ENCODE results near the gene DCHS2.

DCHS2 gene

DNA sequence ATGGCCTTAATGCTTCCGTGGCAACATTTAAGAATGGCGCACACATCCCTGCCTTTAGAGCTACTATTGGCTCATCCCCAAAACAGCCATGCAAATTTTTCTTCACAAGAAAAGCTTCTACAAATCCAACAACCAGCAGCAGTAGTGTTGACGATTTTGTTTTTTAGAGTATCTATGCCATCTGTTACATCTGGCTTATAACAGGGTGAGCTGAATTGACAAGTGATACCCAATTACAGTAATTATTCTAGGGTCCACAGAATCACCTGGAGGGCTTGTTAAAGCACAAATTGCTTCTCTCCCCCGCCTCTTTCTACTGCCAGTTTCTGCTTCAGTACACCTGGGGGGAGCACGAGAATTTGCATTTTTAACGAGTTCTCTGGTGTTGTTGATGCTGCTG is 34.1 kb downstream of the DCHS2 start:
- no peak overlapping the region for H3K4me3 ChIP-seq (ENCODE audit: low read depth, low read length)
- TF ChIP-seq, protein P1, sequence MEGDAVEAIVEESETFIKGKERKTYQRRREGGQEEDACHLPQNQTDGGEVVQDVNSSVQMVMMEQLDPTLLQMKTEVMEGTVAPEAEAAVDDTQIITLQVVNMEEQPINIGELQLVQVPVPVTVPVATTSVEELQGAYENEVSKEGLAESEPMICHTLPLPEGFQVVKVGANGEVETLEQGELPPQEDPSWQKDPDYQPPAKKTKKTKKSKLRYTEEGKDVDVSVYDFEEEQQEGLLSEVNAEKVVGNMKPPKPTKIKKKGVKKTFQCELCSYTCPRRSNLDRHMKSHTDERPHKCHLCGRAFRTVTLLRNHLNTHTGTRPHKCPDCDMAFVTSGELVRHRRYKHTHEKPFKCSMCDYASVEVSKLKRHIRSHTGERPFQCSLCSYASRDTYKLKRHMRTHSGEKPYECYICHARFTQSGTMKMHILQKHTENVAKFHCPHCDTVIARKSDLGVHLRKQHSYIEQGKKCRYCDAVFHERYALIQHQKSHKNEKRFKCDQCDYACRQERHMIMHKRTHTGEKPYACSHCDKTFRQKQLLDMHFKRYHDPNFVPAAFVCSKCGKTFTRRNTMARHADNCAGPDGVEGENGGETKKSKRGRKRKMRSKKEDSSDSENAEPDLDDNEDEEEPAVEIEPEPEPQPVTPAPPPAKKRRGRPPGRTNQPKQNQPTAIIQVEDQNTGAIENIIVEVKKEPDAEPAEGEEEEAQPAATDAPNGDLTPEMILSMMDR (IDR thresholded peaks at IDR 0.05; ENCODE audit: low read depth, low read length, missing control alignments): no peak
- DNase-seq (ENCODE audit: low read depth): no peak
- in situ Hi-C loops (cut with HindIII; ENCODE audit: low sequenced_read_pairs): no loop called here

DNA sequence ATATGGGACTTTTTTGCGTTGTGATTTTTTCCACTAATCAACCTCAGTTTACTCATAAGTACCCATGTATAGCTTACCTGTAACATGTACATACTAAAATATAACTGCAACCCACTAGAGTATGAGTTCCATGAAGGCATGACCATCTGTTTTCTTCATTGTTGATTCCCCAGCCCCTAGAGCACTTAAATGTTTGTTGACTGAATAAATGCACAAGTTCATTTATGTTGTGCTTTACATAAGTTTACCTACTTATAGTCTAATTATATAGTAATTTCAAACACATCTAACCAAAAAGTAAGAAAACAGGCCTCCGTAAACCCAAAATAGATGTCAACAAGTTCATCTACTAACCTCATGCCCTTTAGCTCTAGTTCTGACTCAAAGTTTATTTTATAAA is 34.7 kb downstream of the DCHS2 start:
- no peak for DNase-seq (ENCODE audit: low read depth)
- TF ChIP-seq, protein P1 (IDR thresholded peaks at IDR 0.05; ENCODE audit: low read depth, low read length, missing control alignments): no peak
- in situ Hi-C loops (cut with HindIII; ENCODE audit: low sequenced_read_pairs): no loop called here
- no peak overlapping the region for H3K4me3 ChIP-seq (ENCODE audit: low read depth, low read length)

DNA sequence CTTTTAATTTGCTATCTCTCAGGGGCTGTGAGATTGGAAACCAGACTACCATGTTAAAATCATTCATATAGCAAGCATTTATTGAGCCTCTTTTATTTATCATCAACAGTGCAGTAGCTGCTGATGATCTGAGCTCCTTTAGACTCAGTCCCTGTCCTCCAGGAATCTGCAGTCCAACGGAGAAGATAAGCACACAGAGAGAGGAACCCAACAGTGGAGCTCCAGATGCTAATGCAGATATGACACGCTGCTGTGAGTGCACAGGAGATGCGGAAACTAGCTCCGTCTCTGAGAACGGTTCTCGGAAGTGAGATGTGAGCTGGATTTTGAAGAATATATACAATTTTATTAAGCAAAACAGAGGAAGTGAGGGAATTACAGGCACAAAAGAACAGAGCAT is 35.4 kb downstream of the DCHS2 start:
- in situ Hi-C loops (cut with HindIII; ENCODE audit: low sequenced_read_pairs): no loop called here
- no peak overlapping the region for H3K4me3 ChIP-seq (ENCODE audit: low read depth, low read length)
- TF ChIP-seq, protein P1 (IDR thresholded peaks at IDR 0.05; ENCODE audit: low read depth, low read length, missing control alignments): no peak
- DNase-seq (ENCODE audit: low read depth): no peak

DNA sequence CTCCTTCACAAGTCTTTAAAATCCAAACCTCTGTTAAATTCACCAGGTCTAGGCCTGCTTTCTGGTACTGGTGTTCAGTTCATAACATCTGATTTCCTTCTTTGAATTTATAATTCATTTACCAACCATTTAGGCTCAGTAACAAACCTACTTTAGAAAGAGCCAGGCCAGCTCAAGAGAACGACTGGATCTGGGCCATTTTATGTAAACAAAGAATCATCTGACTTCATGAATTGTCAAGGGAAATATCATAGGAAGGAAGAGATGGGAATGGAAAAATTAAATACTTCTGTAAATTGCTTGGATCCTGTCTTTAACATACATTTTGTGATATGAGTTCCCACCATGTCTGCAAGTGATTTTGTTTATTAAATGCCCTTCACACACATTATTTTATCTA is 36.5 kb downstream of the DCHS2 start:
- in situ Hi-C loops (cut with HindIII; ENCODE audit: low sequenced_read_pairs): no loop called here
- TF ChIP-seq, protein P1 (IDR thresholded peaks at IDR 0.05; ENCODE audit: low read depth, low read length, missing control alignments): no peak
- DNase-seq (ENCODE audit: low read depth): no peak
- no peak overlapping the region for H3K4me3 ChIP-seq (ENCODE audit: low read depth, low read length)

DNA sequence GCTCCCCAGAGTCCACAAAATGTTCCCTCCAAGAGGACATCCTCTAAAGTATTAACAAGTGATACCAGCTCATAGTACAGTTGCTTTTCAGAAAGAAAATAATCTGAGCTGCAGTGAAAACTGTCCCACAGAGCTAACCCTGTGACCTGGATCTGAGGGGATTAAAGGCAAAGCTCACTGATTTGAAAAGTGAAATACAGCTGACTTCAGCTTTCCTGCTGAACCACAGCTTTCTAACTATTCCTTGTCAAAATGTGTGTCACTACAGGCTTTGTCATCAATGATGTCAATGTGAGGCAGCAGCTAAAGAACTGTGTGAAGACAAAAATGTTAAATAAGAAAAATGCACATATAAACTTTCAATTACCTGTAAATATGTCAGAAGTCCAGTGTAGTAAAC is 36.9 kb downstream of the DCHS2 start:
- H3K4me3 ChIP-seq (ENCODE audit: low read depth, low read length): no peak overlapping the region
- in situ Hi-C loops (cut with HindIII; ENCODE audit: low sequenced_read_pairs): no loop called here
- TF ChIP-seq, protein P1 (IDR thresholded peaks at IDR 0.05; ENCODE audit: low read depth, low read length, missing control alignments): no peak
- no peak for DNase-seq (ENCODE audit: low read depth)

DNA sequence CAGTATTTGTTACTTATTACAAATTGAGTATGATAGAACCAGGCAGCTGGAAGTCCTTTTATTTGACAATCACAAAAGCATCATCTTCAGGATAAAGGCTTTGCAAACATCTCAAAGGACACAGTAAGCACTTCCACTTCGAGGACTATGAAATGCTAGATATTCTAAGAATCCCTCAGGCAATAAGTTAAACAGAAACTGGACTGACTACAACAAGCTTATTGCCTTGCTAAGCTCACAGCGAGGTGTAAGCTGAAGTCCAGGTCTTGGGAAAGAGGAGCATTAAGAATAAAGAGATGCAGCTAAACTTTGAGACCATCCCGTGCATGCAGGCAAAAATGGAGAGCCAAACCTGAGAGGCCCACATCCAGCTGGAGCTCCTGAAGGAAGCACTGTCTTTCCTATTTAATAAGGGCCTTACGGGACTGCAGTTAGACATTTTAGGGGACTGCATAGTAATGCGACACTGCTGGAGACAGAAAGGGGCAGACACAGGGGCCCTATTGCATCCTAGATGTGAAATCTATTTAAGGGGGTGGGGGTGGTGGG is 38.7 kb downstream of the DCHS2 start:
- DNase-seq (ENCODE audit: low read depth): no peak
- in situ Hi-C loops (cut with HindIII; ENCODE audit: low sequenced_read_pairs): no loop called here
- TF ChIP-seq, protein P1 (IDR thresholded peaks at IDR 0.05; ENCODE audit: low read depth, low read length, missing control alignments): no peak

DNA sequence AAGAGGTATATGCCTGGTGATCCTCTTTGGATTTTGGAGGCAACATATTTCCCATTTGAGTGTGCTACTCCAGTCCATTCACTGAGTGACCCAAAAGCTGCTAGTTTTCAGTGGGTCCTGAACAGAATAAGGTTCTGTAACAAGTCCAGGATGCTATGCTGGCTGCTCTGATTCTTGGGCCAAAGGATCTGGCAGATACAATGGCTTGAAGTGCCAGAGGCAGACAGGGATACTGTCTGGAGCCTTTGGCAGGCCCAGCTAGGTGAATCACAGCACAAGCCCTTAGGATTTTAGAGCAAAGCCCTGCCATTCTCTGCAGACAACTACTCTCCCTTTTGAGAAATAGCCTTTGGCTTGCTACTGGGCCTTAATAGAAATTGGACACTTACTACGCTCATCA is 40.6 kb downstream of the DCHS2 start:
- H3K4me3 ChIP-seq (ENCODE audit: low read depth, low read length): no peak overlapping the region
- in situ Hi-C loops (cut with HindIII; ENCODE audit: low sequenced_read_pairs): no loop called here
- no peak for DNase-seq (ENCODE audit: low read depth)
- TF ChIP-seq, protein P1 (IDR thresholded peaks at IDR 0.05; ENCODE audit: low read depth, low read length, missing control alignments): no peak

More for the DNA sequence above, 38.7 kb downstream of the DCHS2 start:
- no peak overlapping the region for H3K4me3 ChIP-seq (ENCODE audit: low read depth, low read length)

Measured in astrocyte of the cerebellum (primary cell).